Caco-2 (cell line): Measurements from ENCODE around the gene KRT27. TPM values are rescaled to one million over a fixed set of nuclear protein-coding genes. Genes with fewer than 3 reads are reported as not detected.

Source experiments
- BruUV-seq: library from RNA; stranded (reverse); fragments of 400-500 nt; replicated peaks from 2 replicates; lab custom pipeline; 2021; lab: Mats Ljungman, UMichigan
- CTCF ChIA-PET: fragments of 300-600 bp; sonication (Branson Sonifier 250); formaldehyde crosslinking; loops from one replicate; lab custom pipeline; 2022; ENCODE audit warnings: antibody characterized with exemption; lab: Charles Lee
- POLR2A ChIA-PET: fragments of 300-600 bp; sonication (Branson Sonifier 250); formaldehyde crosslinking; loops from one replicate; lab custom pipeline; 2022; ENCODE audit warnings: antibody characterized with exemption; lab: Charles Lee
- DNase-seq, 2 experiments: peaks; one replicate each; pipeline versions ENCODE4 v3.0.0 to v3.0.0-alpha.2; 2020 to 2022
- H3K27me3 ChIP-seq: replicated peaks from 2 replicates; pipeline ENCODE4 v1.6.0; 2011; ENCODE audit warnings: low read length; ENCODE audit not compliant: control insufficient read depth, insufficient read depth
- H3K36me3 ChIP-seq: 2 replicates; pipeline ENCODE4 v1.5.1; 2011; ENCODE audit warnings: low read length; ENCODE audit not compliant: control insufficient read depth, insufficient read depth
- H3K4me1 ChIP-seq: fragments of 250-450 bp; sonication (Bioruptor Pico); 2 replicates; pipeline ENCODE4 v1.5.1; 2020; ENCODE audit warnings: mild to moderate bottlenecking
- H3K4me3 ChIP-seq: 2 replicates; pipeline ENCODE4 v1.5.1; 2011; ENCODE audit warnings: low read depth, mild to moderate bottlenecking, control low read depth, low read length
- H3K9me3 ChIP-seq: fragments of 250-450 bp; sonication (Bioruptor Pico); 2 replicates; pipeline ENCODE4 v1.5.1; 2020; ENCODE audit warnings: mild to moderate bottlenecking, moderate library complexity
- H3K27ac Mint-ChIP-seq: one replicate; pipeline ENCODE4 v1.8.0; 2022; ENCODE audit warnings: mixed read lengths; ENCODE audit not compliant: unreplicated experiment
- H3K27me3 Mint-ChIP-seq: one replicate; pipeline ENCODE4 v1.8.0; 2022; ENCODE audit warnings: mixed read lengths; ENCODE audit not compliant: insufficient read depth, unreplicated experiment
- H3K36me3 Mint-ChIP-seq: one replicate; pipeline ENCODE4 v1.8.0; 2022; ENCODE audit warnings: mild to moderate bottlenecking, mixed read lengths; ENCODE audit not compliant: insufficient read depth, unreplicated experiment
- H3K4me1 Mint-ChIP-seq: one replicate; pipeline ENCODE4 v1.8.0; 2022; ENCODE audit warnings: low read depth, mixed read lengths; ENCODE audit not compliant: unreplicated experiment
- H3K4me3 Mint-ChIP-seq: one replicate; pipeline ENCODE4 v1.8.0; 2022; ENCODE audit warnings: mild to moderate bottlenecking, moderate library complexity, mixed read lengths; ENCODE audit not compliant: unreplicated experiment
- H3K9me3 Mint-ChIP-seq: one replicate; pipeline ENCODE4 v1.8.0; 2022; ENCODE audit warnings: mixed read lengths; ENCODE audit not compliant: unreplicated experiment
- CTCF ChIP-seq, 2 experiments: fragments of 200-600 bp in 1 of 2; IDR thresholded peaks; 1 replicate in 1 of 2; 2 replicates in 1 of 2; pipeline versions ENCODE4 v1.5.1 to v1.8.0; 2011 to 2022; ENCODE audit warnings: antibody characterized with exemption in 1 of 2, control low read depth in 1 of 2, inconsistent platforms in 1 of 2, low read depth in 1 of 2, low read length in 1 of 2, mild to moderate bottlenecking in 1 of 2, moderate library complexity in 1 of 2; ENCODE audit not compliant: insufficient read depth in 1 of 2, severe bottlenecking in 1 of 2, unreplicated experiment in 1 of 2
- intact Hi-C: fragments of 100-400 bp; cut with micrococcal nuclease; formaldehyde crosslinking; loops from one replicate; pipeline ENCODE4 v1.10.0; 2022; ENCODE audit not compliant: unreplicated experiment
- total RNA-seq: library from RNA; stranded (reverse); gene quantifications from 2 replicates; pipeline ENCODE4 v1.2.3, GENCODE V29; 2022

Gene KRT27
- total RNA-seq, 1 experiment from 2014 or later, result not detected

- H3K4me3 ChIP-seq, result no peak within 1 kb of the TSS
- no peaks in the 10 kb centered on the region for H3K27me3 ChIP-seq
- H3K27ac Mint-ChIP-seq, result no peak within 1 kb of the TSS
- ChIA-PET POLR2A (no interaction called here), CTCF (no interaction called here)
- H3K9me3 Mint-ChIP-seq, result peaks cover 29% of the 10 kb centered on the region
- H3K9me3 ChIP-seq, result peaks cover 17% of the 10 kb centered on the region
- DNase-seq, result no peak
- H3K36me3 Mint-ChIP-seq, result no peaks in the 10 kb centered on the region
- H3K27me3 Mint-ChIP-seq, result peaks cover 13% of the 10 kb centered on the region
- no TSS peak for BruUV-seq
- TF ChIP-seq CTCF (IDR thresholded peaks at IDR 0.05; ENCODE audit: insufficient read depth in 1 of 2, low read depth in 1 of 2, low read length in 1 of 2, severe bottlenecking in 1 of 2, unreplicated experiment in 1 of 2), result no peak
- H3K4me1 ChIP-seq, result no peaks in the 10 kb centered on the region
- H3K4me3 Mint-ChIP-seq, result no peak within 1 kb of the TSS
- intact Hi-C loops, result no loop called here
- H3K4me1 Mint-ChIP-seq, result no peaks in the 10 kb centered on the region
- no peaks in the 10 kb centered on the region for H3K36me3 ChIP-seq
These were observed 27.1 kb downstream of the KRT27 start, which contains the start of gene KRT25 for GRCh38 chr17:40755231-40755630. Gene KRT25, minus strand, starts transcription at chr17:40755331. Its CDS starts 60 bp downstream, at chr17:40755271.

- Mint-ChIP-seq H3K36me3 (no peaks in the 10 kb centered on the region), H3K27me3 (peaks cover 12% of the 10 kb centered on the region), H3K27ac (no peak overlapping the region), H3K4me3 (no peak overlapping the region), H3K4me1 (no peaks in the 10 kb centered on the region), H3K9me3 (peaks cover 15% of the 10 kb centered on the region)
- Histone ChIP-seq H3K9me3 (peaks cover 4% of the 10 kb centered on the region), H3K27me3 (no peaks in the 10 kb centered on the region), H3K4me1 (no peaks in the 10 kb centered on the region), H3K4me3 (no peak overlapping the region), H3K36me3 (no peaks in the 10 kb centered on the region)
- DNase-seq, result no peak
- ChIA-PET POLR2A (interaction anchor here (0.6 kb wide), 1 partner anchor 775 kb away, joined by 3 read pairs; the partner anchor contains the start of gene KRT19), CTCF (interaction anchor here (0.6 kb wide), 1 partner anchor 87 kb away, joined by 9 read pairs; no protein-coding TSS in a partner anchor)
- intact Hi-C loops, result no loop called here
- no TSS peak for BruUV-seq
- TF ChIP-seq CTCF (IDR thresholded peaks at IDR 0.05; ENCODE audit: insufficient read depth in 1 of 2, low read depth in 1 of 2, low read length in 1 of 2, severe bottlenecking in 1 of 2, unreplicated experiment in 1 of 2), result no peak
These were observed 28.5 kb downstream of the KRT27 start for GRCh38 chr17:40753804-40754203.

- Histone ChIP-seq H3K4me3 (no peak overlapping the region), H3K36me3 (no peaks in the 10 kb centered on the region), H3K27me3 (no peaks in the 10 kb centered on the region), H3K4me1 (no peaks in the 10 kb centered on the region), H3K9me3 (no peaks in the 10 kb centered on the region)
- H3K4me1 Mint-ChIP-seq, result no peaks in the 10 kb centered on the region
- H3K27ac Mint-ChIP-seq, result no peak overlapping the region
- CTCF ChIA-PET, result no interaction called here
- intact Hi-C loops, result no loop called here
- no TSS peak for BruUV-seq
- no peak overlapping the region for H3K4me3 Mint-ChIP-seq
- no peaks in the 10 kb centered on the region for H3K36me3 Mint-ChIP-seq
- H3K27me3 Mint-ChIP-seq, result peaks cover 8% of the 10 kb centered on the region
- TF ChIP-seq CTCF (IDR thresholded peaks at IDR 0.05; ENCODE audit: insufficient read depth in 1 of 2, low read depth in 1 of 2, low read length in 1 of 2, severe bottlenecking in 1 of 2, unreplicated experiment in 1 of 2), result no peak
- POLR2A ChIA-PET, result no interaction called here
- H3K9me3 Mint-ChIP-seq, result no peaks in the 10 kb centered on the region
- no peak for DNase-seq
These were observed 31.3 kb downstream of the KRT27 start for GRCh38 chr17:40751065-40751464.
